ENCODE data around the gene LZTS3.
A peak's percentile ranks its signal among the peaks of the same experiment; 100 is the strongest.

DNA sequence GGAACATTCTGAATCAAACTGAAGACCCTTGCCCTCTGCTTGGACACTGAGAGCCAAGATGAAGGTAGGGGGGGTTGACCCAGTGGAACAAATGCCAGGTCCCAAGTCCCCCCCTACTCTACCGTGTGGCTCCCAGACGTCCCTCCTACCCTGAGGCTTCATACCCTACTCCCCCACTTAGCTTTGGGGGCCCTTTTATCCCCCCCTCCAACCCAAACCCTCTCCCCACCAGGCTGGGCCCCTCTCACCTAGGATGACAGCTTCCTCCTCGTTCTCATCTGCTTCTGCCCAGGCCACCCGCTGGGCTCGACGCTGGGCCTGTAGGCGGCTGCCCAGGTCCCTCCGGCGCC lies 29.6 kb upstream of the LZTS3 start:
- TF ChIP-seq ZBTB26 (CRISPR knock-in tag; IDR thresholded peaks at IDR 0.05; ENCODE audit: borderline replicate concordance) = 0 out of 2 replicates have a peak, but pooled peaks have one; percentile 4
- TF ChIP-seq CREB1 (IDR thresholded peaks at IDR 0.05) = no peak
- TF ChIP-seq CREB1 (CRISPR knock-in tag; IDR thresholded peaks at IDR 0.05) = no peak
- TF ChIP-seq ZSCAN21 (CRISPR knock-in tag; IDR thresholded peaks at IDR 0.05; ENCODE audit: borderline replicate concordance) = no peak; the same call in 1 of the 2 replicates
- TF ChIP-seq ZNF564 (CRISPR knock-in tag; IDR thresholded peaks at IDR 0.05) = no peak
- no peak for TF ChIP-seq FOXC1 (CRISPR knock-in tag; IDR thresholded peaks at IDR 0.05; ENCODE audit: borderline replicate concordance)
